Panc1 (cell line): ENCODE measurements around the gene NF1. TPM values are rescaled to one million over a fixed set of nuclear protein-coding genes. Genes with fewer than 3 reads are reported as not detected.
"Not testable (repeated sequence)": the region's sequence is repeated elsewhere in the genome, so short reads cannot be mapped to it uniquely, and the experiment has no call there.

ENCODE experiments used
- ATAC-seq: fragments of 200-7000 bp; cut with Tn5 transposase; 2 replicates; pipeline ENCODE4 v1.9.1; 2020; ENCODE audit warnings: mild to moderate bottlenecking, moderate library complexity
- BruUV-seq: library from RNA; stranded (reverse); fragments of 400-500 nt; replicated peaks from 2 replicates; lab custom pipeline; 2021; lab: Mats Ljungman, UMichigan
- CTCF ChIA-PET: fragments of 300-600 bp; sonication (Branson Sonifier 250); formaldehyde crosslinking; loops from one replicate; lab custom pipeline; 2022; ENCODE audit warnings: antibody characterized with exemption; lab: Charles Lee
- POLR2A ChIA-PET: fragments of 300-600 bp; sonication (Branson Sonifier 250); formaldehyde crosslinking; loops from one replicate; lab custom pipeline; 2022; ENCODE audit warnings: antibody characterized with exemption; lab: Charles Lee
- DNase-seq: peaks from one replicate; pipeline ENCODE4 v3.0.0-alpha.2; 2010; ENCODE audit warnings: low read depth, low spot score
- H3K27ac ChIP-seq: 2 replicates; pipeline ENCODE4 v1.5.1; 2011; ENCODE audit warnings: mild to moderate bottlenecking, low read length, inconsistent platforms
- H3K27me3 ChIP-seq: fragments of 200-500 bp; sonication (Bioruptor generic); 2 replicates; pipeline ENCODE4 v1.6.0; 2014; ENCODE audit warnings: low read length, inconsistent platforms; ENCODE audit not compliant: control insufficient read depth, insufficient read depth
- H3K36me3 ChIP-seq: fragments of 200-500 bp; sonication (Bioruptor generic); 2 replicates; pipeline ENCODE4 v1.5.1; 2014; ENCODE audit warnings: inconsistent platforms, mild to moderate bottlenecking, low read length, moderate library complexity; ENCODE audit not compliant: control insufficient read depth, insufficient read depth
- H3K4me1 ChIP-seq: 2 replicates; pipeline ENCODE4 v1.5.1; 2011; ENCODE audit warnings: inconsistent platforms, mild to moderate bottlenecking, low read length, moderate library complexity; ENCODE audit not compliant: control insufficient read depth, insufficient read depth
- H3K4me3 ChIP-seq, 2 experiments: 2 replicates each; pipeline ENCODE4 v1.5.1; 2011 to 2012; ENCODE audit warnings: low read depth in 2 of 2, low read length in 2 of 2, mild to moderate bottlenecking in 2 of 2, inconsistent platforms in 1 of 2, moderate library complexity in 1 of 2
- H3K9me3 ChIP-seq: fragments of 200-500 bp; sonication (Bioruptor generic); 2 replicates; pipeline ENCODE4 v1.5.1; 2014; ENCODE audit warnings: low read depth, mild to moderate bottlenecking, inconsistent platforms, low read length, moderate library complexity; ENCODE audit not compliant: control insufficient read depth, insufficient read depth
- POLR2AphosphoS5 ChIP-seq: IDR thresholded peaks from 2 replicates; pipeline ENCODE4 v1.6.1; 2012; ENCODE audit warnings: mild to moderate bottlenecking, low read depth, low read length, moderate library complexity
- SIN3A ChIP-seq: IDR thresholded peaks from 2 replicates; pipeline ENCODE4 v1.6.1; 2012; ENCODE audit warnings: low read depth, mild to moderate bottlenecking, low read length, moderate library complexity, borderline replicate concordance; ENCODE audit not compliant: insufficient read depth
- TCF7L2 ChIP-seq: IDR thresholded peaks from 2 replicates; pipeline ENCODE4 v1.6.1; 2011; ENCODE audit warnings: mild to moderate bottlenecking, low read depth, low read length, inconsistent platforms
- in situ Hi-C: cut with HindIII; loops from 2 replicates; pipeline ENCODE4 v1.10.0; 2016; ENCODE audit warnings: low sequenced_read_pairs, low pct_unique_long_range_greater_than_20kb
- intact Hi-C: fragments of 100-400 bp; cut with micrococcal nuclease; formaldehyde crosslinking; loops from one replicate; pipeline ENCODE4 v1.10.0; 2022; ENCODE audit not compliant: unreplicated experiment
- total RNA-seq: library from RNA; stranded (reverse); gene quantifications from one replicate; pipeline ENCODE4 v1.2.1, GENCODE V29; 2021; ENCODE audit not compliant: unreplicated experiment
- TF ChIP-seq, protein P1 (sequence below): fragments of 450-650 bp; IDR thresholded peaks from 2 replicates; pipeline ENCODE4 v1.5.1; 2017; ENCODE audit warnings: mild to moderate bottlenecking
- TF ChIP-seq, protein P2 (sequence below), 2 experiments: IDR thresholded peaks; 2 replicates each; pipeline ENCODE4 v1.6.1; 2011 to 2012; ENCODE audit warnings: low read depth in 2 of 2, control low read depth in 1 of 2, low read length in 1 of 2, mild to moderate bottlenecking in 1 of 2, moderate library complexity in 1 of 2; ENCODE audit not compliant: insufficient read depth in 1 of 2

The NF1 gene
- total RNA-seq, 1 experiment from 2014 or later: 82.5 TPM

DNA sequence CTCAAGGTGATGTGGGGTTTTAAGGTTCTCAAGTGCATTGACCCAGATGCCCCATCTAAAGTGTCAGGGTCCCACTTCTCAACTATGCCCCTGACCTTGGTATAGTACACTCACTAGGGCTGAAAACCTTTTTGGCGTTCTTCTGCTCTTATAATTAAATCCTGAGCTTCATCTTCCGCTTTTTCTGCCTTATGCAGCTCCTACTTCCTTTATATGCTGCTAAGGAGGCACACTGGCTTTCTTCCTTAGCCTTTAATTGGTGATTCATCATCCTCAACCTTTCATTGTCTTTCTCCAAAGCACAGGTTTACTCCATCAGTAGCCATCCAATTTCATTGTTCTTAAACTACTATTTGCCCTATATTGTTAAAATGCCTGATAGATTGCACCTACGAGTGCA, 5.3 kb upstream of the NF1 start:
- in situ Hi-C loops: no loop called here
- TF ChIP-seq TCF7L2 (no peak), SIN3A (no peak), POLR2AphosphoS5 (no peak)
- TF ChIP-seq, protein P1, sequence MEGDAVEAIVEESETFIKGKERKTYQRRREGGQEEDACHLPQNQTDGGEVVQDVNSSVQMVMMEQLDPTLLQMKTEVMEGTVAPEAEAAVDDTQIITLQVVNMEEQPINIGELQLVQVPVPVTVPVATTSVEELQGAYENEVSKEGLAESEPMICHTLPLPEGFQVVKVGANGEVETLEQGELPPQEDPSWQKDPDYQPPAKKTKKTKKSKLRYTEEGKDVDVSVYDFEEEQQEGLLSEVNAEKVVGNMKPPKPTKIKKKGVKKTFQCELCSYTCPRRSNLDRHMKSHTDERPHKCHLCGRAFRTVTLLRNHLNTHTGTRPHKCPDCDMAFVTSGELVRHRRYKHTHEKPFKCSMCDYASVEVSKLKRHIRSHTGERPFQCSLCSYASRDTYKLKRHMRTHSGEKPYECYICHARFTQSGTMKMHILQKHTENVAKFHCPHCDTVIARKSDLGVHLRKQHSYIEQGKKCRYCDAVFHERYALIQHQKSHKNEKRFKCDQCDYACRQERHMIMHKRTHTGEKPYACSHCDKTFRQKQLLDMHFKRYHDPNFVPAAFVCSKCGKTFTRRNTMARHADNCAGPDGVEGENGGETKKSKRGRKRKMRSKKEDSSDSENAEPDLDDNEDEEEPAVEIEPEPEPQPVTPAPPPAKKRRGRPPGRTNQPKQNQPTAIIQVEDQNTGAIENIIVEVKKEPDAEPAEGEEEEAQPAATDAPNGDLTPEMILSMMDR: no peak
- TF ChIP-seq, protein P2, sequence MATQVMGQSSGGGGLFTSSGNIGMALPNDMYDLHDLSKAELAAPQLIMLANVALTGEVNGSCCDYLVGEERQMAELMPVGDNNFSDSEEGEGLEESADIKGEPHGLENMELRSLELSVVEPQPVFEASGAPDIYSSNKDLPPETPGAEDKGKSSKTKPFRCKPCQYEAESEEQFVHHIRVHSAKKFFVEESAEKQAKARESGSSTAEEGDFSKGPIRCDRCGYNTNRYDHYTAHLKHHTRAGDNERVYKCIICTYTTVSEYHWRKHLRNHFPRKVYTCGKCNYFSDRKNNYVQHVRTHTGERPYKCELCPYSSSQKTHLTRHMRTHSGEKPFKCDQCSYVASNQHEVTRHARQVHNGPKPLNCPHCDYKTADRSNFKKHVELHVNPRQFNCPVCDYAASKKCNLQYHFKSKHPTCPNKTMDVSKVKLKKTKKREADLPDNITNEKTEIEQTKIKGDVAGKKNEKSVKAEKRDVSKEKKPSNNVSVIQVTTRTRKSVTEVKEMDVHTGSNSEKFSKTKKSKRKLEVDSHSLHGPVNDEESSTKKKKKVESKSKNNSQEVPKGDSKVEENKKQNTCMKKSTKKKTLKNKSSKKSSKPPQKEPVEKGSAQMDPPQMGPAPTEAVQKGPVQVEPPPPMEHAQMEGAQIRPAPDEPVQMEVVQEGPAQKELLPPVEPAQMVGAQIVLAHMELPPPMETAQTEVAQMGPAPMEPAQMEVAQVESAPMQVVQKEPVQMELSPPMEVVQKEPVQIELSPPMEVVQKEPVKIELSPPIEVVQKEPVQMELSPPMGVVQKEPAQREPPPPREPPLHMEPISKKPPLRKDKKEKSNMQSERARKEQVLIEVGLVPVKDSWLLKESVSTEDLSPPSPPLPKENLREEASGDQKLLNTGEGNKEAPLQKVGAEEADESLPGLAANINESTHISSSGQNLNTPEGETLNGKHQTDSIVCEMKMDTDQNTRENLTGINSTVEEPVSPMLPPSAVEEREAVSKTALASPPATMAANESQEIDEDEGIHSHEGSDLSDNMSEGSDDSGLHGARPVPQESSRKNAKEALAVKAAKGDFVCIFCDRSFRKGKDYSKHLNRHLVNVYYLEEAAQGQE (IDR thresholded peaks at IDR 0.05; ENCODE audit: insufficient read depth in 1 of 2, low read depth in 2 of 2, low read length in 1 of 2): no peak
- no peaks in the 10 kb centered on the region for H3K36me3 ChIP-seq
- no TSS peak for BruUV-seq
- intact Hi-C loops: no loop called here
- H3K27ac ChIP-seq: no peak overlapping the region
- peaks cover 5% of the 10 kb centered on the region; the same call in 1 of the 2 replicates for H3K4me1 ChIP-seq
- ChIA-PET POLR2A (no interaction called here), CTCF (no interaction called here)
- H3K4me3 ChIP-seq: no peak overlapping the region
- H3K27me3 ChIP-seq: no peaks in the 10 kb centered on the region
- DNase-seq (no peak), ATAC-seq (no peak)
- no peaks in the 10 kb centered on the region for H3K9me3 ChIP-seq

DNA sequence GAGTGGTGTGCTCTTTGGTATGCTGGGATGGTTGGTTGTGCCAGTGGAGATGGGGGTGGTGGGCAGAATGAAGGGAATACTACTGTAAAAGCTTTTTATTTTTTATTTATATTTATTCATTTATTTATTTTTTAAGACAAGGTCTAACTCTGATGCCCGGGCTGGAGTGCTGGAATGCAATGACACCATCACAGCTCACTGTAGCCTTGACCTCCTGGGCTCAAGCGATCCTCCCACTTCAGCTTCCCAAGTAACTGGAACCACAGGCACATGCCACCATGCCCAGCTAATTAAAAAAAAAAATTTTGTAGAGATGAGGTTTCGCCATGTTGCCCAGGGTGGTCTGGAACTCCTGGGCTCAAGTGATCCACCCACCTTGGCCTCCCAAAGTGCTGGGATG, 4.1 kb upstream of the NF1 start:
- H3K4me1 ChIP-seq, DNase-seq, H3K27ac ChIP-seq, ATAC-seq, intact Hi-C loops, in situ Hi-C loops, H3K27me3 ChIP-seq, H3K4me3 ChIP-seq, BruUV-seq, H3K36me3 ChIP-seq, POLR2A ChIA-PET, H3K9me3 ChIP-seq: not testable (repeated sequence)
- CTCF ChIA-PET: interaction anchor here (0.6 kb wide), 1 partner anchor 454 kb away, joined by 3 read pairs; no protein-coding TSS in a partner anchor

DNA sequence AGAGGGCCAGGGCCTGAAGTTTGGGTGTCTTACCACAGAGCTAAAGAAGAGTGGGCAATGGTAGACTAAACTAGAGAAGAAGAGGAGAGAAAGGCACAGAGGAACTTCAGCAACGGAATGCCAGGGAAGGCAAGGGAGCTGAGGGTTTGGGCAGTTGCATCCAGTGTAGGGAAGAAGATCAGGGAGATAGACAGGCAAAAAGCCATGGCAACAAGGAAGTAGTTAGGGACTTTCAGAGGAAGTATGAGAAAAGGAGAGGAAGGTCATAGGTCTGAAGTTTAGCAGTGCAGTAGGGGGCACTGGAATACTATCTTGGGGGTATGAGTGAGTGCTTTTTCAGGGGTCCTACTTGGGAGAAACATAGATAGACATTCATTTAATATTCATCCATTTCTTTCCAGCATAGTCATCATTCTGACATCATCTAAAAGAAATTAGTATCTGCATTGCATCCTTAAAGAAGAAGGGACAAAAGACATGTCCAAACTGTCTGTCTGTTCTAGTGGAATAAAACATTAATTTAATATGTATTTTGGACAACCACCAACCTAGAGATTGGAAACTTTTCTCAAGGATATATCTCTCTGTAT, 2.2 kb upstream of the NF1 start:
- ATAC-seq (no peak), DNase-seq (no peak)
- H3K4me3 ChIP-seq: no peak overlapping the region
- H3K27me3 ChIP-seq: no peaks in the 10 kb centered on the region
- H3K9me3 ChIP-seq: no peaks in the 10 kb centered on the region
- H3K27ac ChIP-seq: no peak overlapping the region
- POLR2A ChIA-PET: interaction anchor here (0.6 kb wide), 1 partner anchor 31 kb away, joined by 3 read pairs; no protein-coding TSS in a partner anchor
- H3K36me3 ChIP-seq: no peaks in the 10 kb centered on the region
- TF ChIP-seq, protein P1: no peak
- TF ChIP-seq TCF7L2 (no peak), SIN3A (no peak), POLR2AphosphoS5 (no peak)
- TF ChIP-seq, protein P2 (IDR thresholded peaks at IDR 0.05; ENCODE audit: insufficient read depth in 1 of 2, low read depth in 2 of 2, low read length in 1 of 2): no peak
- CTCF ChIA-PET: no interaction called here
- peaks cover 13% of the 10 kb centered on the region for H3K4me1 ChIP-seq
- BruUV-seq: no TSS peak
- in situ Hi-C loops (no loop called here), intact Hi-C loops (no loop called here)
